ENCODE data around the gene MRPL46.
"Not testable (repeated sequence)": the region's sequence is repeated elsewhere in the genome, so short reads cannot be mapped to it uniquely, and the experiment has no call there.

MRPL46 gene

GRCh38 chr15:88477904-88478303 lies 10.7 kb upstream of the MRPL46 start:
- no peak for DNase-seq (ENCODE audit: low read depth)

GRCh38 chr15:88477126-88477525 lies 9.9 kb upstream of the MRPL46 start:
- DNase-seq (ENCODE audit: low read depth) = no peak

GRCh38 chr15:88476635-88477060 lies 9.5 kb upstream of the MRPL46 start:
- DNase-seq (ENCODE audit: low read depth) = no peak

GRCh38 chr15:88473661-88474293 lies 6.6 kb upstream of the MRPL46 start:
- DNase-seq (ENCODE audit: low read depth) = not testable (repeated sequence)

GRCh38 chr15:88472225-88472624 lies 5.0 kb upstream of the MRPL46 start:
- no peak for DNase-seq (ENCODE audit: low read depth)

- DNase-seq (ENCODE audit: low read depth) = no peak
Measured at GRCh38 chr15:88470625-88471372, 3.6 kb upstream of the MRPL46 start.

- DNase-seq (ENCODE audit: low read depth) = no peak
Measured at GRCh38 chr15:88469321-88469720, 2.1 kb upstream of the MRPL46 start.

GRCh38 chr15:88468721-88469120 lies 1.5 kb upstream of the MRPL46 start:
- DNase-seq (ENCODE audit: low read depth) = not testable (repeated sequence)

- DNase-seq (ENCODE audit: low read depth) = no peak
Measured at GRCh38 chr15:88467935-88468528, 844 bp upstream of the MRPL46 start.

GRCh38 chr15:88465633-88466224 lies 1.5 kb downstream of the MRPL46 start:
- DNase-seq (ENCODE audit: low read depth) = no peak

- DNase-seq (ENCODE audit: low read depth) = no peak
Measured at GRCh38 chr15:88463870-88464532, 3.2 kb downstream of the MRPL46 start.

GRCh38 chr15:88456733-88457132 lies 10.5 kb downstream of the MRPL46 start:
- DNase-seq (ENCODE audit: low read depth) = no peak

GRCh38 chr15:88454867-88455810 lies 12.0 kb downstream of the MRPL46 start:
- peak; percentile 13 for DNase-seq (ENCODE audit: low read depth)

GRCh38 chr15:88454236-88454635 lies 13.0 kb downstream of the MRPL46 start:
- no peak for DNase-seq (ENCODE audit: low read depth)

GRCh38 chr15:88453651-88454050 lies 13.5 kb downstream of the MRPL46 start:
- no peak for DNase-seq (ENCODE audit: low read depth)

- peak; percentile 33 for DNase-seq (ENCODE audit: low read depth)
Measured at GRCh38 chr15:88450125-88450798, 16.9 kb downstream of the MRPL46 start.

GRCh38 chr15:88449581-88449980 lies 17.6 kb downstream of the MRPL46 start:
- DNase-seq (ENCODE audit: low read depth) = no peak

GRCh38 chr15:88448991-88449461 lies 18.2 kb downstream of the MRPL46 start:
- no peak for DNase-seq (ENCODE audit: low read depth)

- no peak for DNase-seq (ENCODE audit: low read depth)
Measured at GRCh38 chr15:88447741-88448140, 19.4 kb downstream of the MRPL46 start.

GRCh38 chr15:88447206-88447605 lies 20.0 kb downstream of the MRPL46 start:
- no peak for DNase-seq (ENCODE audit: low read depth)

All from activated T-cell treated with anti-CD3 and anti-CD28 coated beads for 1 hour (primary cell).